ENCODE data around the gene HEATR5B. TPM values are rescaled to one million over a fixed set of nuclear protein-coding genes. Genes with fewer than 3 reads are reported as not detected.

Gene HEATR5B
- total and polyA plus RNA-seq, 4 donors, result 6.5 to 54.9 (median 16.1) TPM

- Histone ChIP-seq H3K9ac (ENCODE audit: insufficient read depth in 1 of 2, low read length in 2 of 2) (no peak overlapping the region), H3K4me3 (no peak overlapping the region), H3K36me3 (ENCODE audit: control insufficient read depth in 4 of 4, insufficient read depth in 4 of 4, low read length in 4 of 4) (peaks cover 9 to 22% (median 18%) of the 10 kb centered on the region in 4 donors), H3K27ac (ENCODE audit: low read depth in 1 of 2, low read length in 1 of 2) (no peak overlapping the region), H3K4me1 (ENCODE audit: control insufficient read depth in 5 of 5, insufficient read depth in 5 of 5, low read length in 5 of 5) (peaks cover 0 to 7% (median 0%) of the 10 kb centered on the region in 5 donors), H3K27me3 (ENCODE audit: control insufficient read depth in 3 of 3, insufficient read depth in 3 of 3, low read length in 2 of 3) (no peaks in the 10 kb centered on the region), H3K9me3 (ENCODE audit: control insufficient read depth in 4 of 4, insufficient read depth in 3 of 4, low read length in 3 of 4) (no peaks in the 10 kb centered on the region)
- no peak for TF ChIP-seq CTCF (IDR thresholded peaks at IDR 0.05; ENCODE audit: control extremely low read depth, extremely low read depth)
- DNase-seq (no peak), ATAC-seq (ENCODE audit: insufficient read depth, low FRiP score) (no peak)
- 75 to 80% methylated on average over 4 of the region's 4 CpGs for WGBS, 2 donors
Observed at GRCh38 chr2:37090019-37090477, 5.9 kb upstream of the HEATR5B start.

GRCh38 chr2:37085731-37086147 lies 1.6 kb upstream of the HEATR5B start:
- 62 to 71% methylated on average over 1 of the region's 1 CpG for WGBS, 2 donors
- Histone ChIP-seq H3K9ac (ENCODE audit: insufficient read depth in 1 of 2, low read length in 2 of 2) (no peak overlapping the region), H3K27me3 (ENCODE audit: control insufficient read depth in 3 of 3, insufficient read depth in 3 of 3, low read length in 2 of 3) (no peaks in the 10 kb centered on the region), H3K4me3 (no peak overlapping the region), H3K4me1 (ENCODE audit: control insufficient read depth in 5 of 5, insufficient read depth in 5 of 5, low read length in 5 of 5) (peaks cover 0 to 19% (median 6%) of the 10 kb centered on the region in 5 donors), H3K27ac (ENCODE audit: low read depth in 1 of 2, low read length in 1 of 2) (no peak overlapping the region), H3K36me3 (ENCODE audit: control insufficient read depth in 4 of 4, insufficient read depth in 4 of 4, low read length in 4 of 4) (peaks cover 4 to 16% (median 8%) of the 10 kb centered on the region in 4 donors), H3K9me3 (ENCODE audit: control insufficient read depth in 4 of 4, insufficient read depth in 3 of 4, low read length in 3 of 4) (no peaks in the 10 kb centered on the region)
- DNase-seq, result no peak
- no peak for ATAC-seq (ENCODE audit: insufficient read depth, low FRiP score)
- TF ChIP-seq CTCF (IDR thresholded peaks at IDR 0.05; ENCODE audit: control extremely low read depth, extremely low read depth), result no peak

GRCh38 chr2:37084797-37085196 lies 625 bp upstream of the HEATR5B start:
- Histone ChIP-seq H3K9ac (ENCODE audit: insufficient read depth in 1 of 2, low read length in 2 of 2) (peak overlapping the region in 1 of 2 donors; percentile 94), H3K4me3 (peak overlapping the region; percentile 80), H3K4me1 (ENCODE audit: control insufficient read depth in 5 of 5, insufficient read depth in 5 of 5, low read length in 5 of 5) (peaks cover 0 to 19% (median 6%) of the 10 kb centered on the region in 5 donors), H3K36me3 (ENCODE audit: control insufficient read depth in 4 of 4, insufficient read depth in 4 of 4, low read length in 4 of 4) (peaks cover 0 to 12% (median 5%) of the 10 kb centered on the region in 4 donors), H3K9me3 (ENCODE audit: control insufficient read depth in 4 of 4, insufficient read depth in 3 of 4, low read length in 3 of 4) (no peaks in the 10 kb centered on the region), H3K27me3 (ENCODE audit: control insufficient read depth in 3 of 3, insufficient read depth in 3 of 3, low read length in 2 of 3) (no peaks in the 10 kb centered on the region), H3K27ac (ENCODE audit: low read depth in 1 of 2, low read length in 1 of 2) (peak overlapping the region; percentile 47 to 94)
- 3 to 4% methylated on average over 10 of the region's 10 CpGs for WGBS, 2 donors
- no peak for DNase-seq
- ATAC-seq (ENCODE audit: insufficient read depth, low FRiP score), result no peak
- no peak for TF ChIP-seq CTCF (IDR thresholded peaks at IDR 0.05; ENCODE audit: control extremely low read depth, extremely low read depth)

- no peak overlapping the region for H3K4me3 ChIP-seq
- H3K27ac ChIP-seq (ENCODE audit: low read depth in 1 of 2, low read length in 1 of 2), result peak overlapping the region in 1 of 2 donors; percentile 6
- no peaks in the 10 kb centered on the region for H3K9me3 ChIP-seq (ENCODE audit: control insufficient read depth in 4 of 4, insufficient read depth in 3 of 4, low read length in 3 of 4)
- WGBS, 2 donors, result 17 to 27% methylated on average over 3 of the region's 3 CpGs
- H3K4me1 ChIP-seq (ENCODE audit: control insufficient read depth in 5 of 5, insufficient read depth in 5 of 5, low read length in 5 of 5), result peaks cover 0 to 18% (median 6%) of the 10 kb centered on the region in 5 donors
- peaks cover 2 to 24% (median 17%) of the 10 kb centered on the region in 4 donors for H3K36me3 ChIP-seq (ENCODE audit: control insufficient read depth in 4 of 4, insufficient read depth in 4 of 4, low read length in 4 of 4)
- H3K27me3 ChIP-seq (ENCODE audit: control insufficient read depth in 3 of 3, insufficient read depth in 3 of 3, low read length in 2 of 3), result no peaks in the 10 kb centered on the region
- H3K9ac ChIP-seq (ENCODE audit: insufficient read depth in 1 of 2, low read length in 2 of 2), result no peak overlapping the region
- no peak for DNase-seq
- ATAC-seq (ENCODE audit: insufficient read depth, low FRiP score), result no peak
- no peak for TF ChIP-seq CTCF (IDR thresholded peaks at IDR 0.05; ENCODE audit: control extremely low read depth, extremely low read depth)
Observed at GRCh38 chr2:37080689-37081088, 3.5 kb downstream of the HEATR5B start.

All from lung (tissue), 12 donors.